Measurements from ENCODE around the gene AHR. TPM values are rescaled to one million over a fixed set of nuclear protein-coding genes. Genes with fewer than 3 reads are reported as not detected.

The AHR gene
- total RNA-seq, 2 donors from 2014 or later = 5.6 to 6.0 TPM

DNA sequence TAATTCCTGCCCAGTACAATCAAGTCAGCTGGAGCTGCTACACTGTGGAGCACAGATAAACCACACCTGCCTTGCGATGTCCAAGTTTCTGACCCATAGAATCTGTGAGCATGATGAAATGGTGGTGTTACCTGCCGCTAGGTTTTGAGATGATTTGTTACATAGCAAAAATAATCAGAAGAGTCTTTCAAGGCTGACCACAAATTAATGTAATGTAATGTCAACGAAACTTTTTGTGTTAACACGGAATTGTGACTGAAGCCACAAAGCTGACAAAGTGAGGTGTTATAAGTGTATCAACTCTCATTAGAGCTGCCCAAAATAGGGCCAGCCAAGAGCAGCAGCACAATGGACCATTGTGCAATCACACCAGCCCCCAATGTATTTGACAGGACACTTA lies 75.7 kb downstream of the AHR start:
- Mint-ChIP-seq H3K27ac (no peak overlapping the region), H3K4me1 (no peaks in the 10 kb centered on the region), H3K4me3 (no peak overlapping the region), H3K36me3 (ENCODE audit: low read depth) (no peaks in the 10 kb centered on the region), H3K27me3 (ENCODE audit: insufficient read depth) (no peaks in the 10 kb centered on the region), H3K9me3 (no peaks in the 10 kb centered on the region)
- H3K9me3 ChIP-seq (ENCODE audit: control insufficient read depth, low read length) = no peaks in the 10 kb centered on the region
- H3K4me1 ChIP-seq (ENCODE audit: control insufficient read depth, insufficient read depth, low read length) = no peaks in the 10 kb centered on the region
- no peak overlapping the region for H3K27ac ChIP-seq (ENCODE audit: low read depth, low read length)
- DNase-seq = no peak
- no peaks in the 10 kb centered on the region for H3K36me3 ChIP-seq (ENCODE audit: control insufficient read depth, insufficient read depth, low read length)
- H3K4me3 ChIP-seq (ENCODE audit: low read length) = no peak overlapping the region
- no peak overlapping the region for H3K9ac ChIP-seq (ENCODE audit: extremely low read depth, low read length, poor library complexity, severe bottlenecking)
- TF ChIP-seq, protein P1, sequence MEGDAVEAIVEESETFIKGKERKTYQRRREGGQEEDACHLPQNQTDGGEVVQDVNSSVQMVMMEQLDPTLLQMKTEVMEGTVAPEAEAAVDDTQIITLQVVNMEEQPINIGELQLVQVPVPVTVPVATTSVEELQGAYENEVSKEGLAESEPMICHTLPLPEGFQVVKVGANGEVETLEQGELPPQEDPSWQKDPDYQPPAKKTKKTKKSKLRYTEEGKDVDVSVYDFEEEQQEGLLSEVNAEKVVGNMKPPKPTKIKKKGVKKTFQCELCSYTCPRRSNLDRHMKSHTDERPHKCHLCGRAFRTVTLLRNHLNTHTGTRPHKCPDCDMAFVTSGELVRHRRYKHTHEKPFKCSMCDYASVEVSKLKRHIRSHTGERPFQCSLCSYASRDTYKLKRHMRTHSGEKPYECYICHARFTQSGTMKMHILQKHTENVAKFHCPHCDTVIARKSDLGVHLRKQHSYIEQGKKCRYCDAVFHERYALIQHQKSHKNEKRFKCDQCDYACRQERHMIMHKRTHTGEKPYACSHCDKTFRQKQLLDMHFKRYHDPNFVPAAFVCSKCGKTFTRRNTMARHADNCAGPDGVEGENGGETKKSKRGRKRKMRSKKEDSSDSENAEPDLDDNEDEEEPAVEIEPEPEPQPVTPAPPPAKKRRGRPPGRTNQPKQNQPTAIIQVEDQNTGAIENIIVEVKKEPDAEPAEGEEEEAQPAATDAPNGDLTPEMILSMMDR (conservative IDR thresholded peaks at IDR 0.05) = no peak
- WGBS, 2 experiments (ENCODE audit: insufficient coverage in 1 of 2, insufficient read length in 1 of 2) = 94 to 96% methylated on average over 3 to 4 of the region's 4 CpGs
- H3K27me3 ChIP-seq (ENCODE audit: control insufficient read depth, insufficient read depth, low read length, poor library complexity, severe bottlenecking) = no peaks in the 10 kb centered on the region

- no peaks in the 10 kb centered on the region for H3K36me3 ChIP-seq (ENCODE audit: control insufficient read depth, insufficient read depth, low read length)
- H3K9me3 Mint-ChIP-seq = no peaks in the 10 kb centered on the region
- no peak overlapping the region for H3K9ac ChIP-seq (ENCODE audit: extremely low read depth, low read length, poor library complexity, severe bottlenecking)
- no peaks in the 10 kb centered on the region for H3K27me3 Mint-ChIP-seq (ENCODE audit: insufficient read depth)
- no peaks in the 10 kb centered on the region for H3K36me3 Mint-ChIP-seq (ENCODE audit: low read depth)
- TF ChIP-seq, protein P1 (conservative IDR thresholded peaks at IDR 0.05) = no peak
- DNase-seq = no peak
- no peaks in the 10 kb centered on the region for H3K27me3 ChIP-seq (ENCODE audit: control insufficient read depth, insufficient read depth, low read length, poor library complexity, severe bottlenecking)
- WGBS, 2 experiments (ENCODE audit: insufficient coverage in 1 of 2, insufficient read length in 1 of 2) = 90 to 92% methylated on average over 5 of the region's 5 CpGs
- no peaks in the 10 kb centered on the region for H3K4me1 Mint-ChIP-seq
- H3K4me3 ChIP-seq (ENCODE audit: low read length) = no peak overlapping the region
- no peak overlapping the region for H3K27ac Mint-ChIP-seq
- no peaks in the 10 kb centered on the region for H3K4me1 ChIP-seq (ENCODE audit: control insufficient read depth, insufficient read depth, low read length)
- no peak overlapping the region for H3K27ac ChIP-seq (ENCODE audit: low read depth, low read length)
- no peaks in the 10 kb centered on the region for H3K9me3 ChIP-seq (ENCODE audit: control insufficient read depth, low read length)
- H3K4me3 Mint-ChIP-seq = no peak overlapping the region
These were observed 76.2 kb downstream of the AHR start for GRCh38 chr7:17374654-17375053.

GRCh38 chr7:17376595-17376994 lies 78.1 kb downstream of the AHR start:
- H3K27ac ChIP-seq (ENCODE audit: low read depth, low read length) = no peak overlapping the region
- DNase-seq = no peak
- H3K4me3 Mint-ChIP-seq = no peak overlapping the region
- WGBS, 2 experiments (ENCODE audit: insufficient coverage in 1 of 2, insufficient read length in 1 of 2) = 81 to 100% methylated on average over 1 of the region's 1 CpG
- TF ChIP-seq, protein P1 (conservative IDR thresholded peaks at IDR 0.05) = no peak
- no peak overlapping the region for H3K9ac ChIP-seq (ENCODE audit: extremely low read depth, low read length, poor library complexity, severe bottlenecking)
- no peaks in the 10 kb centered on the region for H3K4me1 ChIP-seq (ENCODE audit: control insufficient read depth, insufficient read depth, low read length)
- no peaks in the 10 kb centered on the region for H3K9me3 ChIP-seq (ENCODE audit: control insufficient read depth, low read length)
- no peaks in the 10 kb centered on the region for H3K36me3 Mint-ChIP-seq (ENCODE audit: low read depth)
- H3K27ac Mint-ChIP-seq = no peak overlapping the region
- no peaks in the 10 kb centered on the region for H3K9me3 Mint-ChIP-seq
- no peak overlapping the region for H3K4me3 ChIP-seq (ENCODE audit: low read length)
- H3K4me1 Mint-ChIP-seq = no peaks in the 10 kb centered on the region
- no peaks in the 10 kb centered on the region for H3K27me3 Mint-ChIP-seq (ENCODE audit: insufficient read depth)
- no peaks in the 10 kb centered on the region for H3K36me3 ChIP-seq (ENCODE audit: control insufficient read depth, insufficient read depth, low read length)
- H3K27me3 ChIP-seq (ENCODE audit: control insufficient read depth, insufficient read depth, low read length, poor library complexity, severe bottlenecking) = no peaks in the 10 kb centered on the region
